Measurements from ENCODE around the gene ODAM. TPM values are rescaled to one million over a fixed set of nuclear protein-coding genes. Genes with fewer than 3 reads are reported as not detected.

Gene ODAM, protein sequence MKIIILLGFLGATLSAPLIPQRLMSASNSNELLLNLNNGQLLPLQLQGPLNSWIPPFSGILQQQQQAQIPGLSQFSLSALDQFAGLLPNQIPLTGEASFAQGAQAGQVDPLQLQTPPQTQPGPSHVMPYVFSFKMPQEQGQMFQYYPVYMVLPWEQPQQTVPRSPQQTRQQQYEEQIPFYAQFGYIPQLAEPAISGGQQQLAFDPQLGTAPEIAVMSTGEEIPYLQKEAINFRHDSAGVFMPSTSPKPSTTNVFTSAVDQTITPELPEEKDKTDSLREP
- total RNA-seq = not detected in 2 replicates

DNA sequence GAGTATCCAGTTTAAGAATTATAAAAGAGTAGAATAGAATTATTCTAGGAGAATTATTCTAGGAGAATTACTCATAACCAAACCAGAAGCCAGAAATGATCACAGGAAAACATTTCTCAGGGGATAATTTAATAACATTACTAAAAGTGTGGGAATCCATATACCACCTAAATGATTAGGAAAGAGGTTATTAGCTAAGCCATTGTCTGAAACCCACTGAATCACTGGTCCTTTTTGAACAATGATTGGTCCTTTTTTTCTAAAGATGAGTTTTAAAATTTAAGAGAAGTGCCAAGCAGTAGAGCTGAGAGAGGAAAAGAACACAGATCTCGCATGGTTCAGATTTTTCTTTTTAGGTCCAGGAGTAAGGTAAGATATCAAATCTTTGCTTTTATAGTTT is at the start of gene ODAM:
Gene ODAM, plus strand, starts transcription at position 301 of the 400 bp plus-strand sequence. CDS start 819 bp downstream, outside the sequence.

DNA sequence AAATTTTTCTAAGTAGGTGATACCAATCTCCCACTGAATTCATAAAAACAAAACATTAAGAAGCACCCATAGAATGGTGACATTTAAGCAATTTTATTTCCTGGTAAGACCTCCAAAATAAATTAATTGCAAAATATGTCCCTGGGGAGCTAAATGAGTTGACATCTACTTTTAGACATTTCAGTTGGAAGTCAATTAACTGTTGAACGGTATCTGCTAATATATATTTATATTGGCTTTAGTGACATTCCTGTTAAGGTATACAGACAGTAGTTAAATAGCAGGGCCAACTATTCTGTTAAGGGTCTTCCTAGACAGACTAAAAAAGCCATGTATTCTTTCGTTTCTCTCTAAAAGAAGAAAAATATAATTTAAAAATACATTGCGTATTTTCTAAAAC is 41.6 kb upstream of the ODAM start, which contains the start of gene PRR27:
Gene PRR27, plus strand, starts transcription at position 301 of the 400 bp plus-strand sequence. CDS start 139 bp downstream, outside the sequence.

DNA sequence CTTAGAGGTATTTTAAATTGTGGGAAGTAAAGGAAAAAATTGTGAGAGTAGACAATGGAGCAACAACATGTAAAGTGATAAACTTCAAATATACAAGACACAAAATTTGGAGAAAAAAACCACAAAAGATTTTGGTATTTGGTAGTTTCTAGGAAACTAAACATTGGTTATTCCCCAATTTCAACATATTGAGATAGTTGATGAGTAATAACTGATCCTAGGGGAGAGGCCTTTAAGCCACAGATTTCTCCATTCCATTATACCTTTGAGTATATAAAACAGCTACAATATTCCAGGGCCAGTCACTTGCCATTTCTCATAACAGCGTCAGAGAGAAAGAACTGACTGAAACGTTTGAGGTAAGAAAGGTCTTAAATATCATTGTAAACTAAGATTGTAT is 30.3 kb downstream of the ODAM start, which contains the start of gene FDCSP:
Gene FDCSP, plus strand, starts transcription at position 301 of the 400 bp plus-strand sequence. CDS start 5,071 bp downstream, outside the sequence.

DNA sequence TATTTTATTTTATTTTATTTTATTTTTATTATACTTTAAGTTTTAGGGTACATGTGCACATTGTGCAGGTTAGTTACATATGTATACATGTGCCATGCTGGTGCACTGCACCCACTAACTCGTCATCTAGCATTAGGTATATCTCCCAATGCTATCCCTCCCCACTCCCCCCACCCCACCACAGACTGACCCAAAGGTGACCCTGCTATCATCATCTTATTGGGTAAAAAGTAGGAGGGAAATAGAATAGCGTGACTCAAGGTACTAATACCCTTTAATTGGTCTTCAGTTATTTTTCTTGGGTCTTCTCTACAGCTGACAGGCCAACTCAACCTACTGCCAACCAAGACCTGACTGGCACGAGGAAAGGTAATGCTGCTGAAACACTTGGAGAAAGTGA is 46.8 kb downstream of the ODAM start, which contains the start of gene CSN3:
Gene CSN3, plus strand, starts transcription at position 301 of the 400 bp plus-strand sequence. CDS start 2,223 bp downstream, outside the sequence.

Other genes with a start within 250 kb of the ODAM start
- not detected in 2 replicates for gene CSN2, start 230.0 kb upstream of the ODAM start, total RNA-seq
- not detected in 2 replicates for gene STATH, start 199.8 kb upstream of the ODAM start, total RNA-seq
- not detected in 2 replicates for gene HTN3, start 167.3 kb upstream of the ODAM start, total RNA-seq
- not detected in 2 replicates for gene HTN1, start 145.3 kb upstream of the ODAM start, total RNA-seq
- not detected in 2 replicates for gene PRR27, start 41.5 kb upstream of the ODAM start, total RNA-seq
- not detected in 2 replicates for gene FDCSP, start 30.4 kb downstream of the ODAM start, total RNA-seq
- gene CSN3, start 46.9 kb downstream of the ODAM start, total RNA-seq = not detected in 2 replicates
- gene CABS1, start 139.3 kb downstream of the ODAM start, total RNA-seq = not detected in 2 replicates
- gene SMR3A, start 165.0 kb downstream of the ODAM start, total RNA-seq = not detected in 2 replicates
- not detected in 2 replicates for gene SMR3B, start 187.4 kb downstream of the ODAM start, total RNA-seq
- gene OPRPN, start 202.2 kb downstream of the ODAM start, total RNA-seq = not detected in 2 replicates

Measured in hair follicle dermal papilla cell (primary cell).